Panc1 (cell line): ENCODE data around the gene FGF19. TPM values are rescaled to one million over a fixed set of nuclear protein-coding genes. Genes with fewer than 3 reads are reported as not detected.

Source experiments
- ATAC-seq: fragments of 200-7000 bp; cut with Tn5 transposase; 2 replicates; pipeline ENCODE4 v1.9.1; 2020; ENCODE audit warnings: mild to moderate bottlenecking, moderate library complexity
- BruUV-seq: library from RNA; stranded (reverse); fragments of 400-500 nt; replicated peaks from 2 replicates; lab custom pipeline; 2021; lab: Mats Ljungman, UMichigan
- CTCF ChIA-PET: fragments of 300-600 bp; sonication (Branson Sonifier 250); formaldehyde crosslinking; loops from one replicate; lab custom pipeline; 2022; ENCODE audit warnings: antibody characterized with exemption; lab: Charles Lee
- POLR2A ChIA-PET: fragments of 300-600 bp; sonication (Branson Sonifier 250); formaldehyde crosslinking; loops from one replicate; lab custom pipeline; 2022; ENCODE audit warnings: antibody characterized with exemption; lab: Charles Lee
- DNase-seq: peaks from one replicate; pipeline ENCODE4 v3.0.0-alpha.2; 2010; ENCODE audit warnings: low read depth, low spot score
- H3K27ac ChIP-seq: 2 replicates; pipeline ENCODE4 v1.5.1; 2011; ENCODE audit warnings: mild to moderate bottlenecking, low read length, inconsistent platforms
- H3K27me3 ChIP-seq: fragments of 200-500 bp; sonication (Bioruptor generic); 2 replicates; pipeline ENCODE4 v1.6.0; 2014; ENCODE audit warnings: low read length, inconsistent platforms; ENCODE audit not compliant: control insufficient read depth, insufficient read depth
- H3K36me3 ChIP-seq: fragments of 200-500 bp; sonication (Bioruptor generic); 2 replicates; pipeline ENCODE4 v1.5.1; 2014; ENCODE audit warnings: inconsistent platforms, mild to moderate bottlenecking, low read length, moderate library complexity; ENCODE audit not compliant: control insufficient read depth, insufficient read depth
- H3K4me1 ChIP-seq: 2 replicates; pipeline ENCODE4 v1.5.1; 2011; ENCODE audit warnings: inconsistent platforms, mild to moderate bottlenecking, low read length, moderate library complexity; ENCODE audit not compliant: control insufficient read depth, insufficient read depth
- H3K4me3 ChIP-seq, 2 experiments: 2 replicates each; pipeline ENCODE4 v1.5.1; 2011 to 2012; ENCODE audit warnings: low read depth in 2 of 2, low read length in 2 of 2, mild to moderate bottlenecking in 2 of 2, inconsistent platforms in 1 of 2, moderate library complexity in 1 of 2
- H3K9me3 ChIP-seq: fragments of 200-500 bp; sonication (Bioruptor generic); 2 replicates; pipeline ENCODE4 v1.5.1; 2014; ENCODE audit warnings: low read depth, mild to moderate bottlenecking, inconsistent platforms, low read length, moderate library complexity; ENCODE audit not compliant: control insufficient read depth, insufficient read depth
- POLR2AphosphoS5 ChIP-seq: IDR thresholded peaks from 2 replicates; pipeline ENCODE4 v1.6.1; 2012; ENCODE audit warnings: mild to moderate bottlenecking, low read depth, low read length, moderate library complexity
- SIN3A ChIP-seq: IDR thresholded peaks from 2 replicates; pipeline ENCODE4 v1.6.1; 2012; ENCODE audit warnings: low read depth, mild to moderate bottlenecking, low read length, moderate library complexity, borderline replicate concordance; ENCODE audit not compliant: insufficient read depth
- TCF7L2 ChIP-seq: IDR thresholded peaks from 2 replicates; pipeline ENCODE4 v1.6.1; 2011; ENCODE audit warnings: mild to moderate bottlenecking, low read depth, low read length, inconsistent platforms
- in situ Hi-C: cut with HindIII; loops from 2 replicates; pipeline ENCODE4 v1.10.0; 2016; ENCODE audit warnings: low sequenced_read_pairs, low pct_unique_long_range_greater_than_20kb
- intact Hi-C: fragments of 100-400 bp; cut with micrococcal nuclease; formaldehyde crosslinking; loops from one replicate; pipeline ENCODE4 v1.10.0; 2022; ENCODE audit not compliant: unreplicated experiment
- total RNA-seq: library from RNA; stranded (reverse); gene quantifications from one replicate; pipeline ENCODE4 v1.2.1, GENCODE V29; 2021; ENCODE audit not compliant: unreplicated experiment
- TF ChIP-seq, protein P1 (sequence below), 2 experiments: IDR thresholded peaks; 2 replicates each; pipeline ENCODE4 v1.6.1; 2011 to 2012; ENCODE audit warnings: low read depth in 2 of 2, control low read depth in 1 of 2, low read length in 1 of 2, mild to moderate bottlenecking in 1 of 2, moderate library complexity in 1 of 2; ENCODE audit not compliant: insufficient read depth in 1 of 2
- TF ChIP-seq, protein P2 (sequence below): fragments of 450-650 bp; IDR thresholded peaks from 2 replicates; pipeline ENCODE4 v1.5.1; 2017; ENCODE audit warnings: mild to moderate bottlenecking

Gene FGF19
- total RNA-seq, 1 experiment from 2014 or later, result not detected

DNA sequence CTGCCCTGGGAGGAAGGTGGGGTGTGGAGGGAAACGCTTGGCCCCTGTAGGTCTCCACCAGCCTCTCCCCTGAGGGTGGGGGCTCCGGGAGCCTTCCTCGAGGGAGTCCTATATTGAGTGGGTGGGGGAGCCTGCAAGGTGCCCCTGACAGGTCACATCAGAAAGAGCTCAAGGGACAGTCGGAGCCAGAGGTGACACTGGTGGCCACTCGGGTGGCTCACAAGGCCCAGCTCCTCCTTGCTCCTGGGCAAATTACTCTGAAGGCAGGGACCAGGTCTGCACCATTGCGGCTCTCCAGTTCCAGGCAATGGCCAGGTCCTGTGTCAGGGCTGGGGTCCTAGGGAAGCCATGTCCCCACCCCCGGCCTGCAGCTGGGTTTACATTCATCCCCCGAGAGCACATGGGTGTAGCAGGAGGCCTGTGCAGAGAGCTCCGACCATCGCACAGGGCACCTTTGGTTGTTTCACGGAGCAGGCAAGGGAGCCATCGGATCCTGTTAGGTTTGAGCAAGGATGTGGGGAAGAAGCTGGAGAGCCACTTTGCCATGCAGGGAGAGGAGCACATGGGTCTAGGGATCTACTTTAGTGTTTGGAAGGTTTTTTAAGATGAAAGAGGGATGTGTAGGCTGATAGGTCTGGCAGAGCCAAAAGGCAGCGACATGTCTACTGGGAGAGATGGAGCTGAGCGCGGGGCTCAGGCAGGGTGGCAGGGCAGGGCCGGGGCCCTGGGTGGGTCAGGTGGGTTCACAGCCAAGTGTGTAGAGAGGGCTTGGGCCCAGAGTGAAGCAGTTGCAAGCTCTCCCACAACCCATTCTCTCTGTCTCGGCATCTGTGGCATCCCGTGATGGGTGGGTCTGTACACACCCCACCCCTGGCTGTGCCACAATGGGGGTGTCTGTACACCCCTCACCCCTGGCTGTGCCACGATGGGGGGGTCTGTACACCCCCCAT, 48.1 kb downstream of the FGF19 start:
- ATAC-seq, result peak; percentile 26
- H3K27ac ChIP-seq, result peak overlapping the region; percentile 53
- TF ChIP-seq TCF7L2 (no peak), SIN3A (no peak), POLR2AphosphoS5 (no peak)
- TF ChIP-seq, protein P1, sequence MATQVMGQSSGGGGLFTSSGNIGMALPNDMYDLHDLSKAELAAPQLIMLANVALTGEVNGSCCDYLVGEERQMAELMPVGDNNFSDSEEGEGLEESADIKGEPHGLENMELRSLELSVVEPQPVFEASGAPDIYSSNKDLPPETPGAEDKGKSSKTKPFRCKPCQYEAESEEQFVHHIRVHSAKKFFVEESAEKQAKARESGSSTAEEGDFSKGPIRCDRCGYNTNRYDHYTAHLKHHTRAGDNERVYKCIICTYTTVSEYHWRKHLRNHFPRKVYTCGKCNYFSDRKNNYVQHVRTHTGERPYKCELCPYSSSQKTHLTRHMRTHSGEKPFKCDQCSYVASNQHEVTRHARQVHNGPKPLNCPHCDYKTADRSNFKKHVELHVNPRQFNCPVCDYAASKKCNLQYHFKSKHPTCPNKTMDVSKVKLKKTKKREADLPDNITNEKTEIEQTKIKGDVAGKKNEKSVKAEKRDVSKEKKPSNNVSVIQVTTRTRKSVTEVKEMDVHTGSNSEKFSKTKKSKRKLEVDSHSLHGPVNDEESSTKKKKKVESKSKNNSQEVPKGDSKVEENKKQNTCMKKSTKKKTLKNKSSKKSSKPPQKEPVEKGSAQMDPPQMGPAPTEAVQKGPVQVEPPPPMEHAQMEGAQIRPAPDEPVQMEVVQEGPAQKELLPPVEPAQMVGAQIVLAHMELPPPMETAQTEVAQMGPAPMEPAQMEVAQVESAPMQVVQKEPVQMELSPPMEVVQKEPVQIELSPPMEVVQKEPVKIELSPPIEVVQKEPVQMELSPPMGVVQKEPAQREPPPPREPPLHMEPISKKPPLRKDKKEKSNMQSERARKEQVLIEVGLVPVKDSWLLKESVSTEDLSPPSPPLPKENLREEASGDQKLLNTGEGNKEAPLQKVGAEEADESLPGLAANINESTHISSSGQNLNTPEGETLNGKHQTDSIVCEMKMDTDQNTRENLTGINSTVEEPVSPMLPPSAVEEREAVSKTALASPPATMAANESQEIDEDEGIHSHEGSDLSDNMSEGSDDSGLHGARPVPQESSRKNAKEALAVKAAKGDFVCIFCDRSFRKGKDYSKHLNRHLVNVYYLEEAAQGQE (IDR thresholded peaks at IDR 0.05; ENCODE audit: insufficient read depth in 1 of 2, low read depth in 2 of 2, low read length in 1 of 2), result no peak
- intact Hi-C loops (no loop called here), in situ Hi-C loops (no loop called here)
- H3K27me3 ChIP-seq, result no peaks in the 10 kb centered on the region
- no peak for DNase-seq
- ChIA-PET POLR2A (interaction anchor here (0.6 kb wide), 1 partner anchor 18 kb away, joined by 7 read pairs; no protein-coding TSS in a partner anchor), CTCF (interaction anchor here (0.6 to 0.9 kb wide), 2 partner anchors 554 to 707 kb away, joined by 3 read pairs; no protein-coding TSS in a partner anchor)
- peaks cover 12% of the 10 kb centered on the region for H3K36me3 ChIP-seq
- H3K9me3 ChIP-seq, result no peaks in the 10 kb centered on the region
- H3K4me1 ChIP-seq, result peaks cover 30% of the 10 kb centered on the region
- H3K4me3 ChIP-seq, result no peak overlapping the region
- no TSS peak for BruUV-seq

DNA sequence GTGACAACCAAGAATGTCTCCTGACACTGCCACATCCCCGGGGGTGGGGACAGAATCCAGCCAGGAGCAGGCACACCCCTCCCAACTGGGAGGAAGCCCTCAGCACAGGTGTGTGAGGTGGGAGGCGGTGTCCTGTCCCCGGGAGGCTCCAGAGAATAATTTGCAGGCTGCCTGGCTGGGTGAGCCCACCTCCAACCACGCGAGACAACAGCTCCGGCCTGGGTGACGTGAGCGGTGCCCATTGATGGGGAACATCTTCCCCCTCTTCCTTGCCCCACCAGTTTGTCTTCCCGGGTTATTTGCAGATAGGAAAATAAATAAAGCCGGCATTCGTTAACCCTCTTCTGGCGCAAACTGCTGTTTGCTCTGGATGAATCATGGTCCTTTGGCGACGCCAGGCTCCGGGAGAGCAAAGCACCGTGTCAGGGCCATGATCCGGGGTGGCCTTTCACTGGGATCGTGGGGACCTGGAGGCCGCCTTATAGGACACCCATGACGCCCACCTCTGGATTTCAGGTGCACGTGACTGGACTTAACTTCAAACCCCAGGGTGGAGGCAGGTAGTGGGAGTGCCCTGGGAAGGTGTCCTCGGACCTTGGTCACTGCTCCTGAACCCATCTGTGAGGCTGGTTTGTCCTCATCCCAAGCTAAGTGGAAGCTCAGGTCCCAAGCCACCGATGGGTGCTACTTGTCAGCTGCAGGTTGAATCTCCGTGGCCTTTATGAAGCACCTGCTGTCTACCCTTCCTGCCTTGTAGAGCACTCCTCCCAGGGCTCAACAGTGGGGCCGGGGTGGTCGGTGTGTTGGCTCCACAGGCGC, 49.0 kb downstream of the FGF19 start:
- no TSS peak for BruUV-seq
- H3K36me3 ChIP-seq, result peaks cover 12% of the 10 kb centered on the region
- intact Hi-C loops, result no loop called here
- DNase-seq (no peak), ATAC-seq (peak; percentile 75)
- no peaks in the 10 kb centered on the region for H3K27me3 ChIP-seq
- TF ChIP-seq SIN3A (0 out of 2 replicates have a peak, but pooled peaks have one; percentile 51), POLR2AphosphoS5 (peak; percentile 85), TCF7L2 (peak; percentile 52; the same call in 1 of the 2 replicates)
- TF ChIP-seq, protein P1 (IDR thresholded peaks at IDR 0.05; ENCODE audit: insufficient read depth in 1 of 2, low read depth in 2 of 2, low read length in 1 of 2), result no peak
- TF ChIP-seq, protein P2, sequence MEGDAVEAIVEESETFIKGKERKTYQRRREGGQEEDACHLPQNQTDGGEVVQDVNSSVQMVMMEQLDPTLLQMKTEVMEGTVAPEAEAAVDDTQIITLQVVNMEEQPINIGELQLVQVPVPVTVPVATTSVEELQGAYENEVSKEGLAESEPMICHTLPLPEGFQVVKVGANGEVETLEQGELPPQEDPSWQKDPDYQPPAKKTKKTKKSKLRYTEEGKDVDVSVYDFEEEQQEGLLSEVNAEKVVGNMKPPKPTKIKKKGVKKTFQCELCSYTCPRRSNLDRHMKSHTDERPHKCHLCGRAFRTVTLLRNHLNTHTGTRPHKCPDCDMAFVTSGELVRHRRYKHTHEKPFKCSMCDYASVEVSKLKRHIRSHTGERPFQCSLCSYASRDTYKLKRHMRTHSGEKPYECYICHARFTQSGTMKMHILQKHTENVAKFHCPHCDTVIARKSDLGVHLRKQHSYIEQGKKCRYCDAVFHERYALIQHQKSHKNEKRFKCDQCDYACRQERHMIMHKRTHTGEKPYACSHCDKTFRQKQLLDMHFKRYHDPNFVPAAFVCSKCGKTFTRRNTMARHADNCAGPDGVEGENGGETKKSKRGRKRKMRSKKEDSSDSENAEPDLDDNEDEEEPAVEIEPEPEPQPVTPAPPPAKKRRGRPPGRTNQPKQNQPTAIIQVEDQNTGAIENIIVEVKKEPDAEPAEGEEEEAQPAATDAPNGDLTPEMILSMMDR, result no peak
- H3K4me3 ChIP-seq, result peak overlapping the region in 1 of 2 experiments; percentile 23; a peak in 2 of 4 replicates
- ChIA-PET CTCF (no interaction called here), POLR2A (no interaction called here)
- in situ Hi-C loops, result no loop called here
- peaks cover 30% of the 10 kb centered on the region for H3K4me1 ChIP-seq
- peak overlapping the region; percentile 53 for H3K27ac ChIP-seq
- H3K9me3 ChIP-seq, result no peaks in the 10 kb centered on the region
